Suprapubic skin (tissue), 4 donors: Measurements from ENCODE around the gene TEX29. TPM values are rescaled to one million over a fixed set of nuclear protein-coding genes. Genes with fewer than 3 reads are reported as not detected.

Experiments
- DNase-seq, 2 donors: peaks; one replicate each; pipeline ENCODE4 v3.0.0-alpha.2; 2019; ENCODE audit warnings: low spot score in 2 of 2
- H3K27ac ChIP-seq: fragments of 200-600 bp; sonication (generic); one replicate; pipeline ENCODE4 v1.5.1; 2019
- H3K27me3 ChIP-seq: fragments of 200-600 bp; sonication (generic); one replicate; pipeline ENCODE4 v1.5.1; 2019
- H3K36me3 ChIP-seq: fragments of 200-600 bp; sonication (generic); one replicate; pipeline ENCODE4 v1.5.1; 2019
- H3K4me1 ChIP-seq: fragments of 200-600 bp; sonication (generic); one replicate; pipeline ENCODE4 v1.5.1; 2019
- H3K4me3 ChIP-seq: fragments of 200-600 bp; sonication (generic); one replicate; pipeline ENCODE4 v1.5.1; 2019; ENCODE audit warnings: mild to moderate bottlenecking
- H3K9me3 ChIP-seq: fragments of 200-600 bp; sonication (generic); one replicate; pipeline ENCODE4 v1.5.1; 2019
- CTCF ChIP-seq, 2 donors: fragments of 200-600 bp in 1 of 2; fragments of 450-650 bp in 1 of 2; sonication (generic) in 1 of 2; IDR thresholded peaks; one replicate each; pipeline ENCODE4 v1.5.1; 2016 to 2019; ENCODE audit warnings: antibody characterized with exemption in 2 of 2, mild to moderate bottlenecking in 1 of 2, moderate library complexity in 1 of 2
- EP300 ChIP-seq: sonication (generic); formaldehyde crosslinking; IDR thresholded peaks from one replicate; pipeline ENCODE4 v1.6.1; 2017; ENCODE audit warnings: antibody characterized with exemption
- POLR2A ChIP-seq, 2 donors: fragments of 450-650 bp; IDR thresholded peaks; one replicate each; pipeline ENCODE4 v1.6.1; 2017; ENCODE audit warnings: antibody characterized with exemption in 2 of 2, mild to moderate bottlenecking in 2 of 2, moderate library complexity in 2 of 2
- POLR2AphosphoS5 ChIP-seq, 3 donors: sonication (generic); formaldehyde crosslinking; IDR thresholded peaks; one replicate each; pipeline ENCODE4 v1.6.1; 2017; ENCODE audit warnings: antibody characterized with exemption in 3 of 3
- WGBS: methylation state at CpG from one replicate; pipeline ENCODE4 v1.1.5; 2018; 5-methylcytosine and 5-hydroxymethylcytosine counted together
- total RNA-seq, 4 donors: library from RNA; depleted of rRNA; stranded (reverse); fragments of >200 nt; gene quantifications; one replicate each; pipeline ENCODE4 v1.1.0, GENCODE V29; 2016

Gene TEX29
- total RNA-seq, 4 donors from 2014 or later: not detected

GRCh38 chr13:111371720-111372119 is 51.3 kb downstream of the TEX29 start:
- Histone ChIP-seq H3K27me3 (no peaks in the 10 kb centered on the region), H3K9me3 (no peaks in the 10 kb centered on the region), H3K36me3 (no peaks in the 10 kb centered on the region), H3K27ac (no peak overlapping the region), H3K4me3 (no peak overlapping the region), H3K4me1 (no peaks in the 10 kb centered on the region)
- 70% methylated on average over 7 of the region's 7 CpGs for WGBS
- TF ChIP-seq POLR2A (IDR thresholded peaks at IDR 0.05) (no peak), POLR2AphosphoS5 (IDR thresholded peaks at IDR 0.05) (no peak), CTCF (IDR thresholded peaks at IDR 0.05) (no peak), EP300 (no peak)
- DNase-seq: no peak

- no peaks in the 10 kb centered on the region for H3K4me1 ChIP-seq
- TF ChIP-seq CTCF (IDR thresholded peaks at IDR 0.05) (no peak), POLR2A (IDR thresholded peaks at IDR 0.05) (no peak), POLR2AphosphoS5 (IDR thresholded peaks at IDR 0.05) (no peak), EP300 (no peak)
- 83% methylated on average over 23 of the region's 23 CpGs for WGBS
- no peak overlapping the region for H3K27ac ChIP-seq
- no peaks in the 10 kb centered on the region for H3K36me3 ChIP-seq
- no peak for DNase-seq
- H3K9me3 ChIP-seq: no peaks in the 10 kb centered on the region
- no peak overlapping the region for H3K4me3 ChIP-seq
- no peaks in the 10 kb centered on the region for H3K27me3 ChIP-seq
These were observed 52.4 kb downstream of the TEX29 start for GRCh38 chr13:111372651-111373425.

GRCh38 chr13:111373486-111373885 is 53.0 kb downstream of the TEX29 start:
- Histone ChIP-seq H3K27ac (no peak overlapping the region), H3K36me3 (no peaks in the 10 kb centered on the region), H3K27me3 (no peaks in the 10 kb centered on the region), H3K4me3 (no peak overlapping the region), H3K9me3 (no peaks in the 10 kb centered on the region), H3K4me1 (no peaks in the 10 kb centered on the region)
- 77% methylated on average over 6 of the region's 6 CpGs for WGBS
- TF ChIP-seq POLR2AphosphoS5 (IDR thresholded peaks at IDR 0.05) (no peak), POLR2A (IDR thresholded peaks at IDR 0.05) (no peak), EP300 (no peak), CTCF (IDR thresholded peaks at IDR 0.05) (no peak)
- no peak for DNase-seq

- TF ChIP-seq POLR2A (IDR thresholded peaks at IDR 0.05): no peak
- no peak for TF ChIP-seq CTCF (IDR thresholded peaks at IDR 0.05)
- no peak for TF ChIP-seq EP300
- TF ChIP-seq POLR2AphosphoS5 (IDR thresholded peaks at IDR 0.05): no peak
- no peaks in the 10 kb centered on the region for H3K27me3 ChIP-seq
- no peaks in the 10 kb centered on the region for H3K36me3 ChIP-seq
- H3K4me3 ChIP-seq: no peak overlapping the region
- H3K4me1 ChIP-seq: no peaks in the 10 kb centered on the region
- WGBS: 95% methylated on average over 5 of the region's 5 CpGs
- DNase-seq: no peak
- no peaks in the 10 kb centered on the region for H3K9me3 ChIP-seq
- H3K27ac ChIP-seq: no peak overlapping the region
These were observed 60.0 kb downstream of the TEX29 start for GRCh38 chr13:111380431-111380830.

GRCh38 chr13:111382411-111382810 is 62.0 kb downstream of the TEX29 start:
- peaks cover 4% of the 10 kb centered on the region for H3K27me3 ChIP-seq
- H3K9me3 ChIP-seq: no peaks in the 10 kb centered on the region
- 36% methylated on average over 2 of the region's 2 CpGs for WGBS
- no peaks in the 10 kb centered on the region for H3K36me3 ChIP-seq
- DNase-seq: peak in 1 of 2 donors; percentile 61
- no peaks in the 10 kb centered on the region for H3K4me1 ChIP-seq
- no peak overlapping the region for H3K4me3 ChIP-seq
- no peak for TF ChIP-seq EP300
- no peak for TF ChIP-seq POLR2AphosphoS5 (IDR thresholded peaks at IDR 0.05)
- TF ChIP-seq CTCF (IDR thresholded peaks at IDR 0.05): no peak
- TF ChIP-seq POLR2A (IDR thresholded peaks at IDR 0.05): no peak
- no peak overlapping the region for H3K27ac ChIP-seq
